Hindlimb muscle (tissue), 1 donor: ENCODE measurements around the gene KCNJ13. TPM values are rescaled to one million over a fixed set of nuclear protein-coding genes. Genes with fewer than 3 reads are reported as not detected.

Source experiments
- DNase-seq: peaks from one replicate; pipeline ENCODE4 v3.0.0-alpha.2; 2013
- polyA plus RNA-seq: library from polyadenylated mRNA; unstranded; fragments of 120-200 nt; gene quantifications from one replicate; pipeline ENCODE4 v1.2.1, GENCODE V29; 2013; ENCODE audit not compliant: insufficient read length

KCNJ13 gene
- 0.26 TPM for polyA plus RNA-seq

GRCh38 chr2:232776435-232776834 lies at the start of gene KCNJ13:
TSS of gene KCNJ13 (minus strand) at chr2:232776565. CDS start at chr2:232771362, 5,203 bp downstream.
- no peak for DNase-seq

- DNase-seq, result no peak
Observed at GRCh38 chr2:232817756-232818155, 41.4 kb upstream of the KCNJ13 start.

GRCh38 chr2:232816657-232817056 lies 40.3 kb upstream of the KCNJ13 start:
- DNase-seq, result no peak

- no peak for DNase-seq
Observed at GRCh38 chr2:232815569-232815968, 39.2 kb upstream of the KCNJ13 start.

GRCh38 chr2:232810444-232810843 lies 34.1 kb upstream of the KCNJ13 start:
- no peak for DNase-seq

GRCh38 chr2:232809349-232810124 lies 33.2 kb upstream of the KCNJ13 start:
- DNase-seq, result no peak

- DNase-seq, result no peak
Observed at GRCh38 chr2:232802091-232802490, 25.7 kb upstream of the KCNJ13 start.

GRCh38 chr2:232800166-232800565 lies 23.8 kb upstream of the KCNJ13 start:
- no peak for DNase-seq

GRCh38 chr2:232798187-232798586 lies 21.8 kb upstream of the KCNJ13 start:
- DNase-seq, result no peak

GRCh38 chr2:232795920-232796319 lies 19.6 kb upstream of the KCNJ13 start:
- DNase-seq, result no peak

GRCh38 chr2:232794981-232795380 lies 18.6 kb upstream of the KCNJ13 start:
- no peak for DNase-seq

GRCh38 chr2:232793271-232793670 lies 16.9 kb upstream of the KCNJ13 start:
- no peak for DNase-seq

- no peak for DNase-seq
Observed at GRCh38 chr2:232791518-232791917, 15.2 kb upstream of the KCNJ13 start.

- no peak for DNase-seq
Observed at GRCh38 chr2:232789082-232789481, 12.7 kb upstream of the KCNJ13 start.

GRCh38 chr2:232787806-232788205 lies 11.4 kb upstream of the KCNJ13 start:
- no peak for DNase-seq

- DNase-seq, result no peak
Observed at GRCh38 chr2:232783278-232783677, 6.9 kb upstream of the KCNJ13 start.

- DNase-seq, result no peak
Observed at GRCh38 chr2:232781765-232782164, 5.4 kb upstream of the KCNJ13 start.

- DNase-seq, result peak; percentile 25
Observed at GRCh38 chr2:232779934-232780333, 3.6 kb upstream of the KCNJ13 start.

GRCh38 chr2:232779465-232779864 lies 3.1 kb upstream of the KCNJ13 start:
- no peak for DNase-seq

- DNase-seq, result no peak
Observed at GRCh38 chr2:232777276-232777675, 911 bp upstream of the KCNJ13 start.

- DNase-seq, result no peak
Observed at GRCh38 chr2:232773815-232774214, 2.5 kb downstream of the KCNJ13 start.

- DNase-seq, result no peak
Observed at GRCh38 chr2:232772531-232772930, 3.8 kb downstream of the KCNJ13 start.

GRCh38 chr2:232771870-232772269 lies 4.5 kb downstream of the KCNJ13 start:
- no peak for DNase-seq

GRCh38 chr2:232770207-232770606 lies 6.2 kb downstream of the KCNJ13 start:
- no peak for DNase-seq

GRCh38 chr2:232767866-232768265 lies 8.5 kb downstream of the KCNJ13 start:
- no peak for DNase-seq
